HG03342 (cell line): Measurements from ENCODE around the gene CERK.

Experiments used
- ATAC-seq: cut with Tn5 transposase; IDR thresholded peaks from one replicate; pipeline ENCODE4 v1.9.1; 2021; ENCODE audit warnings: mild to moderate bottlenecking, moderate library complexity; ENCODE audit not compliant: unreplicated experiment

Gene CERK

DNA sequence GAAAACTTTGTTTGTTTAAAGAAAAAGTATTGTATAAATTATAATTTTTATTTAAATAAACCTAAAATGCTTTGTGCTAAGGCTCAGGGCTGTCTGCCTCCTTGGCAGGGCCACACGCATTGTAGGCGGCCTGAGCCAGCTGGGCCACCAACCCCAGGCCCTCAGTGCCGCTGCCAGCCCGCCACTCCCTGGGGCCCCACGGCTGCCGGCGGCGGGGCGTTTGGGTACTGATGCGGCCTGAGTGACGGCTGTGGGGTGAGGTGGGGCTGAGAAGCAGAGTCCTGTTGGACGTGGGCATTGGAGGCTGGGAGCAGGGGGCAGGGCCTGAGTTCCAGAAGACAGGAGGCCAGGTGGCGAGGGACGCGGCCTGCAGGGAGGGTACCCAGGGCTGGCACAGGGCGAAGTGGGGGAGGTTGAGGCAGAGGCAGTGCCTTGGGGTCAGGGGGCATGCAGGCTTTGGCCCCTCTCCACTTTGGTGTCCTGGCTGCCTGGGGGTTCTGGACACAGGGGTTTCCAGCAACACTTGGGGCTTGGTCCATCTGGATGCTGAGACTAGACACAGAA lies 58.3 kb downstream of the CERK start:
- no peak for ATAC-seq

DNA sequence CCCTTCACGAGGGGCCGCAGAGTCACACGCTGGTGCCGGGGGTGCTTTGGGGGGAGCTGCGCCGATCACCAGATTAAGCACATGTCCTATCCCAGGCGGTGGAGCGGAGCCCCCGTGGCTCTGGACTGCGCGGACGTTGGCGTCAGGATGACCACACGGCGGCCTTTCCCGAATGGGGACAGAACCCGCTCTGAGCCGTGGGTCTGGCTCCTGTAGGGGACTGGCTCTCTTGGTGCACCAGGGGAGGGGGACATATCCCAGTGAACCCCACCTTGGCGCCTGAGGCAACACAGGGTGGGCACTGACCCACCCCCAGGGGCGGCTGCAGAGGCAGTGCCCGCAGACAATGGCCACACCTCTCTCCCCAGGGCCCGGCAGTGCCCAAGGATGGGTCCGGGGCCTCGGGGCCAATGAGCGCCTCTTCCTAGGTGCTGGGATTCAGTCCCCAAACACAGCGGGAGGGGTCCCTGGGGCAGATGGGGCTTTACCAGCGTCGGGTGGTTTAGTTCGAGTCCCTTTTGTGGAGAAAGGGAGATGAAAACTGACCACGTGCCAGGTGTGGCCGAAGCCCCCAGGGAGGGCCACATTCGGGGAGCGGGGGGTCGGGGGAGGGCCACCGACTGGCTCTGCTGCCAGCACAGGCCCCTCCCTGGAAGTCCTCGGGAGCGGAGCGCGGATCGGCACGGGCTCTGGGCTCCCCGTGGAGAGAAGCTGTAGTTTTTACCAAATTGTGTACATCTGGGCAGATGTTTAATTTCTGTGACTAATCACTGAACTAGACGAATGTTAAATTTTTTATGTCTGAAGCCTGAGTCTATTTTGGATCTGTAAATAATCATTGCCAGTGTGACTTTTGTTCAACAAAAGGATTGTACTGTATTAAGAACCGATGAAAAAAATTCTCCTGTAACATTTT lies 59.0 kb downstream of the CERK start:
- no peak for ATAC-seq

DNA sequence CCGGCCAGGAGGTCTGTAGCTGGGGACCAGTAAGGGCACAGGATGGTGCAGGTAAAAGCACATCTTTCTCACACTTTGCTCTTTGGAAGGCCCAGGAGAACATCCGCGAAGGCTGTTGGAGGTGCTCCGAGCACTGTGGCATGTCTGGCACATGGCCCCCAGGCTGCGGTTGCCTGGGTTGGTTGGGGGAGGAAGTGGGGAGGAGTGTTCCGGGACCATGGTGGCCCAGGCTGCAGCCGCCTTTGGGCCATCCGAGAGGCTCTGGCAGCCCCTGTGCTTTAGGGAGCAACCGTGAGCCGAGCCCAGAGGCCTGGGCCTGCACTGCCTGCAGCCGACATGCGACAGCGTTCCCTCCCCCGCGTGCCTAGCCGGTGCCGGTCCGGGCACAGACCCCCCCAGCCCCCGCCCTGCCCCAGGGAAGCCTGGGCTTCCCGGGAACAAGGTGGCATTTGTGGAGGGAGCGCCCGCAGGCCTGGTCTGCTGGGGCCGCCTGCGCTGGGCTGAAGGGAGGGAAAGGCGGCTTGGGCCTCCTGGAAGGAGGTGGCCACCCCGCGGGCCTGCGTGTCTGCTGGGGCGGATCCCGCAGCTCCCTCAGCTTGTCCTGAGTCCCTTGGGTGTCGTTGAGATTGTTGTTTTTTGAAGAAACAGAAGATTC lies 59.9 kb downstream of the CERK start:
- ATAC-seq = no peak

DNA sequence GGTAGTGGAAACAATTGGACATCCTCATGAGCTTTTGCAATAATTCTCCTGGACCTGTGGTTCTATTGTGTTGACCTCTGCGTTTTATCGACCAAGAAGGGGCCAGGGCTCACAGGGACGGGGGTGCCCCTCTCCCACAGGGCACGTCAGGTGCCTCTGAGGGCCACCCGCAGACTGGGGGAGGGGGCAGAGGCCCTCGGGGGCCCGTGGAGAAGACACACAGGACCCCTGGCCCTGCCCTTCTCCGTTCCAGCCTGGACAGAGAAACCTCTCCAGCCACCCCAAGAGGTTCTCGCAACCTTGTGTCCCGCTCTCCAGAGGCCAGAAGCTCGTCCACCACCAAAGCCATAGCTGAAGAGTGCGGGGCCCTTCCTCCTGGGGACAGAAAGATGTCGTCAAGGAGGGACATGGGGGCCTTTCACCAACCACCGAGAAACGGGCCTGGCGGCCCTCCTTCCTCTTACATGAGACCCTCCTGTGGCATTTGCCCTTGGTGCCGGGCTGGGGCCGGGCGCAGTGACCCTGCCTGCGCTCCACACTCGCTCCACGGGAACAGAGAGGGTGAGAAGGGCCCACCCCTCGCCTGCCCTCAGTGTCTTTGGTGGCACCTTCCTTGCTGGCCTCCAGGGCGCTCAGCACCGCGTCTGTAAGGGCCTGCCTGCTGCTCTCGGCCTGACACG lies 60.6 kb downstream of the CERK start:
- ATAC-seq = no peak

DNA sequence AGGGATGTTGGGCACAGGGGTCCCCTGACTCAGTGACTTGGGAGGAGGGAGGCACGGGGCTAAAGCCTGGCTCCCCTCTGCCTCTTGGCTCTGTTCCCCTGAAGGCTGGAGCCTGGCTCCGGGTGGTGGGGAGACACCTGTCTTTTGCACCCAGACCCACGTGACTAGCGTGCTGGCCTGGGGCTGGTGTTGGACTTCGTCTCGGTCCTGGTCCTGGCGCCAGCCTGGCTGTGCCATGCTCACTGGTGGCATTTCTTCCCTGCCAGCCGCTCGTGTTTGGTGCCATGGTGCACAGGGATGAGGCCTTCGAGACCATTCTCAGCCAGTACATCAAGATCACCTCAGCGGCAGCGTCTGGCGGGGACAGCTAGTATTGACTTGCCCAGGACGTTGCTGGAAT lies 61.2 kb downstream of the CERK start:
- no peak for ATAC-seq

DNA sequence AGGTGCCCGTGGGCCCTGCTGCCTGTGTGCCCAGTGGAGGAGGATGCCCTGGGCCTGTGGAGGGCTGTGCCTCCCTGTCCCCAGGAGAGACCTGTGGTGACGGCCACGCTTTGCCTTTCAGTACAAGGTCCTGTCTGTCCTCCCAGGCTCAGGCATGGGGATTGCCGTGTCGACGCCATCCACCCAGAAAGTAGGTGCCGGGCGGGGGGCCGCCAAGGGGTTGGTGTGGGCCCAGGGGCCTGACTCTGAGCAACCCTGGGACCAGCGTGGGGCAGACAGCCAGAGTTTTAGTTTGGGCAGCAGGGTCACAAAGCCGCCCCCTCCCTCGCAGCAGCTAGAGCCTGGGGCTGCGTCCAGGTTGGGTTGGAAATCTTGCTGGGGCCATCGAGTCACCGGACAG lies 61.6 kb downstream of the CERK start:
- no peak for ATAC-seq

DNA sequence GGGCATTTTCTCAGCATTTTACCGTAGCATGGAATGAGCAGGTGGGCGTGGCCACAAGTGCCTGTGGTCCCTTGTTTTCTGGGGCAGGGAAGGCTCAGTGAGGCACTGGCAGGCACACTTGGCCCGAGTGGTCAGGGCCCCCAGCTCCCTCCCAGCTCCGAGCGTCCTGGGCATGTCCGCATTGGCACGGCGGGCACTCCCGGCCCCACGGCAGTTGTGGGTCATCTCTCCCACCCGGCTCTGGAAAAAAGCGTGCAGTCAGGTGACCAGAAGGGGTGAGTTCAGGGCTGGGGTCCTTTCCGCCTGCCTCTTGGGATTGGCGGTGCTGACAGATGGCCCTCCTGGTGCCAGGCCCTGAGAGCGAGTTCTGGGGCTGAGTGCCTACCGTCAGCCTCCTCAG lies 62.1 kb downstream of the CERK start:
- ATAC-seq = no peak

DNA sequence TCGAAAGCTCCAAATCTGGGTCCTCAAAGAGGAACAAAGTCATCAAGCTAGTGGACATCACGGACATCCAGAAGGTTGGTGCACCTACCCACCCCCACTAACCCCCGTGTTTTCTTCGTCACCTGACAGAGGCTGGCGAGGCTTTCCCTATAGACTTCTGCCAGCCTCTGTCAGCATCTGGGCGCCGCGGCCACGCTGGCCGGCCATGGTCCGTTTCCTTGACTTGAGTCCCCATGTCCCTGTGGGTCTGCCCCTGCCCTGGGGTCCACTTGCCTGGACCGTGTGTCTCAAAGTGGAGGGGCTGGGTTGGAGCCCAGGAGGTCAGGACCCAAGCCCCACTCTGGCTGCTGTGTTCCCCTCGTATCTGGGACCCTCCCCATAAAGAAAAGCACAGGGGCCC lies 62.6 kb downstream of the CERK start:
- ATAC-seq = no peak

DNA sequence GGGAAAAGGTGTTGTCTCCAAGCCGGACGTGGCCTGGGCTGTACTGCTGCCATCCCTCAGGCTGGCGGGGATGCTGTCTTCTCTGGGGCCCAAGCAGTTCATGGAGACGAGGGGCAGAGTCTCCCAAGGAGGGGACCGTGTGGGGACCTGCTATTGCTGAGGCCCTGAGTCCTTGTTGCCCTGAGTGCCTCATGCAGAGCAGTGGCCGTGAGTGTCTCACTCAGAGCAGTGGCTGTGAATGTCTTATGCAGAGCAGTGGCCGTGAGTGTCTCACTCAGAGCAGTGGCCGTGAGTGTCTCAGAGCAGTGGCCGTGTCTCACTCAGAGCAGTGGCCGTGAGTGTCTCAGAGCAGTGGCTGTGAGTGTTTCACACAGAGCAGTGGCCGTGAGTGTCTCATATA lies 63.1 kb downstream of the CERK start:
- no peak for ATAC-seq

DNA sequence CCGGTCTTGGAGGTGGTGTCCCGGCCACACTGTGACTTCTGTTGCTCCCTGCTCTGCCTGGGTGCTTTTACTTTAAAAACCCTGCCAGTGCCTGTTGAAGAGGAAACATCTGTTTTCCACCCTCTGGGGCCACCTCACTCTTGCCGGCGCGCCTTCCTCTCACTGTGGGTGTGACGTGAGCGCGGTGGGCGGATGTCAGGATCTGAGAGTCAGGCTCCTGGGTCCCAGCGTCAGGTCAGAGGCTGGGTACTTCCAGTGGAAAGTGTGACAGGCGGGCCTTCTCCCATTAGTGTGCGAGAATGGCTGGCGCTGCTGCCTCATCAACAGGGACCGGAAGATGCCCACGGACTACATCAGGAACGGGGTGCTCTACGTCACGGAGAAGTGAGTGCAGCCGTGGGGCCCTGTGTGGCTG lies 63.7 kb downstream of the CERK start:
- ATAC-seq = no peak

DNA sequence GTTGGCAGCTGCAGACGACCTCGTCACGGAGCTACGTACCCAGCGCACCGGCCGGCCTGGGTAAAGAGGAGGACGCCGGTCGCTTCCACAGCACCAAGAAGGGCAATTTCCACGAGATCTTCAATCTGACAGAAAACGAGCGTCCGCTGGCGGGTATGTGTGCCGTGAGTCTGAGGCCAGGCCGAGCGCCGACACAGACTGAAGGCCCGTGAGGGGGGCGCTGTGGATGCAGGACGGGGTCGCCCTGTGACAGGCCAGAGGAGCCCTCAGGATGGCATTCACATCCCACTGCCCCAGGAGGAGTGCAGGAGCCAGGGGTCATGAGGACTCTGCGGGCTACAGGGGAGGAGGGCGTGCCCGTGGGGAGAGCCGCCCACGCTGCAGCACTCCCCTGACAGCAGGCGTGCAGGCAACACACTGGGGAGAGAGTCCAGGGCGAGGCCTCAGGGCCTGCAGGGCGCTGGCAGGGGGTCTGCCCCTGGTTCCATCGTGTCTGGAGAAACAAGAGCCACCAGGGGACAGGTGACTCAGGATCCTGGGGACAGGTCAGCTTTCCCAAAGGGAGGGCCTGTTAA lies 64.3 kb downstream of the CERK start:
- ATAC-seq = no peak

DNA sequence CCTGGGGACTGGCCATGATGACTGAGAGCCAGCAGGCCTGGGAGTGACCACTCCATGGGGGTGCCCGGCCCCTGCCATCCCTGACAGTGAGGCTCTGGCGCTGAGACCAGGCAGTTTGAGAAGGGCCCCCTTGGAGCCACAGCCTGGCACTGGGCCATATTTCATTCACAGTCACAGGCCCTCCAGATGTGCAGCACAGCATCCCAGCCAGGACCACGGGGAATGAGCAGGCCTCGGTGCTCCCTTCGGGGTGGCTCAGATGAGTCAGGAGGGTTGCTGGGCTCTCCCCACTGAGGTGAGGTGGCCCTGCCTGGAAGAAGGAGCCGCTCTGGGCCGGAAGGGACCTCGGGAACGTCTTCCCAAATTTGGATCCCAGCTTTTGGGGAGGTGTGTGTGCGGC lies 64.8 kb downstream of the CERK start:
- ATAC-seq = no peak

DNA sequence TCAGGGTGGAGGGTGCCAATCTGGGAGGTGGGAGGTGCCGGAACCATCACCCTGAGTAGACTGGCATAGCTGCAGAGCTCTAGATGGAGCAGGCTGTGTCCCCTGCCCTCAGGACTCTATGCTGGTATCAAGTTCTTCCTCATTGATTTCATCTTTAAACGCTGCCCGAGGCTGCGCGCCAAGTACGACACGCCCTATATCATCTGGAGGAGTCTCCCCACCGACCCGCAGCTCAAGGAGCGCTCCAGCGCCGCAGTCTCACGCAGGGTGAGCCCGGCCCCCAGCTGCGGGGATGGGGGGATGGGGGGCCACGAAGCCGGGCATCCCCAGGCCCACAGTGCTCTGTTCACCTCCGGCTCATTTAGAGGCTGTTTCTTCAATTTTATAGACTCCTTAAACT lies 65.3 kb downstream of the CERK start:
- no peak for ATAC-seq

DNA sequence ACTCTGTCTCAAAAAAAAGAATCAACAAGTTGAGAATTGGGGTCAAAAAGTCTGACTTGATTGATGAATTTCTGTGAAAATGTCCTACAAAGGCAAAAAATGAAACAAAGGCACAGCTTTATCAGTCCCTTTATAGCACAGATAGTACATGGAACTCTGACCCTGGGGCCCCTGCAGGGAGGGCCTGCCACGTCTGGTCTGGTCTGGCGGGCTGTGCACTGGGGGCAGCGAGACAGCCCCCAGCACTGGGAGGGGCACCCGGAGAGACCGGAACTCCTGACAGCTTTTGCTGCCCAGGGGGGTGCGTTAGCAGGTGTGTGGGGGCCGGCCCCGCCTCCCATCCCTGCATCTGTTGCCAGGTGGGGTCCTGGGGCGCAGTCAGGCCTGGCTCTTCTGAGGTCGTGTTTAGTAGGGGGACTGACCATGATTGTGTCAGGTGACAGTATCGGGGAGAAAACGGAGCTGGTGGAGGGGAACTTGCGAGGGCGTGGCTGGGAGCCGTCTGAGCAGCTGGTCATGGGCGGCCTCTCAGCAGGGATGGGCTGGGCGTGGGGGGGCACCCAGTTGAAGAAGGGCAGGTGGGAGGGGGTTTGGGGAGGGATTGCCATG lies 66.1 kb downstream of the CERK start:
- no peak for ATAC-seq

DNA sequence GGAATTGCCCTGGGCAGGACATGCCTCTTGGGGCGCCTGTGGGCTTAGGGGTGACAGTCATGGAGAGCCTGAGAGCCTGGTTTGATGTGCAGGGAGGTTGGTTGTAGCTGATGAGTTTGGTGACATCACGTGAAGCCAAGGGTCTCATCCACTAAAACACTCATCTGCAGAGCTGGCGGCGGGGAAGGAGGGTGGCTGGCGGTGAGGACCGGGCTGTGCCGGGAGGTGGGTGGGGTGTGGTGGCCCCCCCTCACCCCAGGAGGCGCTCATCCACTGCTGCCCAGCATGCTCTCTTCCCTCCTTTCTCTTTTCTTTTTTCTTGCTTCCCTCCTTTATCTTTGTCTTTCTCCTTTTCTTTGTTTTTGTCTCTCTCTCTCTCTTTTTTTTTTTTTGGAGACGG lies 68.9 kb downstream of the CERK start:
- no peak for ATAC-seq

DNA sequence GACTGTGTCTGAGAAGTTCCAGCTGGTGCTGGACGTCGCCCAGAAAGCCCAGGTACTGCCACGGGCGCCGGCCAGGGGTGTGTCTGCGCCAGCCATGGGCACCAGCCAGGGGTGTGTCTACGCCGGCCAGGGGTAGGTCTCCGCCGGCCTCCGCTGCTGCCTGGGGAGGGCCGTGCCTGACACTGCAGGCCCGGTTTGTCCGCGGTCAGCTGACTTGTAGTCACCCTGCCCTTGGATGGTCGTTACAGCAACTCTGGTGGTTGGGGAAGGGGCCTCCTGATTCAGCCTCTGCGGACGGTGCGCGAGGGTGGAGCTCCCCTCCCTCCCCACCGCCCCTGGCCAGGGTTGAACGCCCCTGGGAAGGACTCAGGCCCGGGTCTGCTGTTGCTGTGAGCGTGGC lies 69.9 kb downstream of the CERK start:
- ATAC-seq = no peak

DNA sequence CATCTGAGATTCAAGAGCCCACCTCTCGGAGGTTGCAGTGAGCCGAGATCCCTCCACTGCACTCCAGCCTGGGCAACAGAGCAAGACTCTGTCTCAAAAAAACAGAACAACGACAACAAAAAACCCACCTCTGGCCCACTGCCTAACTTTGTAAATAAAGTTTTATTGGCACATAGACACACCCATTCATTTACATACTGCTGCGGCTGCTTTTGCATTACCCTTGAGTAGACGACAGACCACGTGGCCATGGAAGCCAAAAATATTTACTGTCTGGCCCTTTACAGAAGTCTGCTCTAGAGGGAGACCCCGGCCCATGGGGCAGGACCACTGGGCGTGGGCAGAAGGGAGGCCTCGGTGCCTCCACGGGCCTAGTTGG lies 70.8 kb downstream of the CERK start:
- ATAC-seq = no peak

DNA sequence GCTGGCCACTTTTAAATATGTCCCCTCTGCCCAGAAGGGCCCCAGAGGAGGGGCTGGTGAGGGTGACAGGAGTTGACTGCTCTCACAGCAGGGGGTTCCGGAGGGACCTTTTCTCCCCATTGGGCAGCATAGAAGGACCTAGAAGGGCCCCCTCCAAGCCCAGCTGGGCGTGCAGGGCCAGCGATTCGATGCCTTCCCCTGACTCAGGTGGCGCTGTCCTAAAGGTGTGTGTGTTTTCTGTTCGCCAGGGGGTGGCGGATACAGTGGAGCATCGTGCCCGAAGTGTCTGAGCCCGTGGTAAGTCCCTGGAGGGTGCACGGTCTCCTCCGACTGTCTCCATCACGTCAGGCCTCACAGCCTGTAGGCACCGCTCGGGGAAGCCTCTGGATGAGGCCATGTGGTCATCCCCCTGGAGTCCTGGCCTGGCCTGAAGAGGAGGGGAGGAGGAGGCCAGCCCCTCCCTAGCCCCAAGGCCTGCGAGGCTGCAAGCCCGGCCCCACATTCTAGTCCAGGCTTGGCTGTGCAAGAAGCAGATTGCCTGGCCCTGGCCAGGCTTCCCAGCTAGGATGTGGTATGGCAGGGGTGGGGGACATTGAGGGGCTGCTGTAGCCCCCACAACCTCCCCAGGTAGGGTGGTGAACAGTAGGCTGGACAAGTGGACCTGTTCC lies 71.3 kb downstream of the CERK start:
- ATAC-seq = no peak

DNA sequence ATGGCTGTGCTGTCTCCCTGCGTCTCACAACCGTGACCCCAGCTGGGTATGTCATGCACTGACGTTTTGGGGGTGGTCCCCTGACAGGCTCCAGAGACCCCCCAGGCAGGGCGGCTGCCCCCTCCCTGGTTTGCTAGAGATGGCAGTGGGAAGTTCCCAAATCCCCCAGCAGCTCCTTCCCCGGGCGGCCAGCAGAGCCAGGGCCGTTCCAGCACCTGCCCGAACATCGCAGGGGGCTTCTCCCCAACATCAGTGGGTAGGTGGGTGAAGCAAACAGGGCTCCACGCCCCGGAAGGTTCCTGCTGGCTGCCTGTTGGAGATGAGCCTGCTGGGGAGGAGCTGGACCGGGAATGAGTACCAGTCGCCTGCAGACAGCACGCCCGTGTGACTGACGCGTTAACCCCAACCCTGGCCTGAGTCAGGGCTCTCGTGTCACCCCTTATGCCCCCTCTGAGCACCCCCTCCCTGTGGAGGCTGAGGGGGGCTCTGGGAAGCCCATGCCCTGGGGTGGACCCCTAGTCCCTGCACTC lies 72.2 kb downstream of the CERK start:
- no peak for ATAC-seq

DNA sequence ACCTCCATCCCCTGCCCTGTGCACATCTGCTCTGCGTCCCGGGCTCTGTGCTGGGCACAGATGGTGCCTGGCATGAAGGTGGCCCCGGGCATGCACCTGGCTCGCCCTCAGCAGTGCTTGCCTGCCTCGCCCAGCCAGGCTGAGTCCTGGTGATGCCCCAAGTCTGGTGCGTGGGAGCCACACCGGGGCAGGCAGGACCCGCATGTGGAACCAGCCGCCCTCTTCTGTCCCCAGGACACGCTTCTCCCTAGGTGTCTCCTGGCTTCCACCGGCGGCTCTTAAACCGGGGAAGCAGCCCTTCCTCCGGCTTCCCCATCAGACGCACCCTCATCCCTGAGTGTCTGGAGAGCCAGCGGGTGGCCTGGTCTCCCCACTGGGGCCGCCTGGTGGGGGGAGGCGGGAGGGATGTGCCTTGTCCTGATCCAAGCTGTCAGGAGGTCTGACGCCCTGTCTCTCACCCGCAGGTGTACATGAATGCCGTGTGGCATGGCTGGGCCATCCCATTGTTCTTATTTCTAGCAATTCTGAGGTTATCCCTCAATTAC lies 72.8 kb downstream of the CERK start:
- no peak for ATAC-seq
